GM18526 (cell line): ENCODE measurements around the gene MAPK8.

ENCODE experiments used
- POLR2A ChIP-seq: IDR thresholded peaks from 3 replicates; pipeline ENCODE4 v1.6.1; 2011; ENCODE audit not compliant: insufficient read length; ENCODE audit errors: extremely low read depth

Gene MAPK8

GRCh38 chr10:48470893-48471805, 164.7 kb downstream of the MAPK8 start:
- TF ChIP-seq POLR2A, result no peak

- no peak for TF ChIP-seq POLR2A
Observed at GRCh38 chr10:48472501-48473069, 166.1 kb downstream of the MAPK8 start.

- no peak for TF ChIP-seq POLR2A
Observed at GRCh38 chr10:48473704-48474103, 167.2 kb downstream of the MAPK8 start.

- no peak for TF ChIP-seq POLR2A
Observed at GRCh38 chr10:48474765-48475365, 168.4 kb downstream of the MAPK8 start.

- no peak for TF ChIP-seq POLR2A
Observed at GRCh38 chr10:48475943-48476278, 169.4 kb downstream of the MAPK8 start.

- TF ChIP-seq POLR2A, result no peak
Observed at GRCh38 chr10:48476279-48476982, 170.0 kb downstream of the MAPK8 start.

- no peak for TF ChIP-seq POLR2A
Observed at GRCh38 chr10:48477141-48477540, 170.7 kb downstream of the MAPK8 start.

- no peak for TF ChIP-seq POLR2A
Observed at GRCh38 chr10:48477616-48478015, 171.1 kb downstream of the MAPK8 start.

- no peak for TF ChIP-seq POLR2A
Observed at GRCh38 chr10:48478469-48478868, 172.0 kb downstream of the MAPK8 start.

- no peak for TF ChIP-seq POLR2A
Observed at GRCh38 chr10:48478980-48479811, 172.7 kb downstream of the MAPK8 start.

GRCh38 chr10:48480397-48481374, 174.2 kb downstream of the MAPK8 start:
- no peak for TF ChIP-seq POLR2A

GRCh38 chr10:48481385-48481784, 174.9 kb downstream of the MAPK8 start:
- TF ChIP-seq POLR2A, result no peak

- TF ChIP-seq POLR2A, result no peak
Observed at GRCh38 chr10:48482207-48482606, 175.7 kb downstream of the MAPK8 start.

GRCh38 chr10:48484911-48485310, 178.4 kb downstream of the MAPK8 start:
- TF ChIP-seq POLR2A, result no peak
